ENCODE measurements around the gene GAST.

GRCh38 chr17:41754066-41754465 is 41.9 kb downstream of the GAST start:
- no peak for TF ChIP-seq CTCF (IDR thresholded peaks at IDR 0.05 in 8 of 11, conservative IDR thresholded peaks at IDR 0.05 in 3 of 11)
- TF ChIP-seq POLR2A (IDR thresholded peaks at IDR 0.05): no peak
